Naive thymus-derived CD4-positive, alpha-beta T cell (primary cell): ENCODE data around the gene ZFAND3. TPM values are rescaled to one million over a fixed set of nuclear protein-coding genes. Genes with fewer than 3 reads are reported as not detected.

ENCODE experiments used
- ATAC-seq: fragments of 150-1000 bp; cut with Tn5 transposase; 2 replicates; pipeline ENCODE4 v1.10.0; 2021; ENCODE audit warnings: mild to moderate bottlenecking, moderate library complexity
- CTCF ChIA-PET: fragments of 350-600 bp; sonication (Branson Sonifier 250); formaldehyde crosslinking; loops from one replicate; lab custom pipeline; 2021; ENCODE audit warnings: antibody characterized with exemption; lab: Charles Lee
- POLR2A ChIA-PET: fragments of 350-600 bp; sonication (Branson Sonifier 250); formaldehyde crosslinking; loops from one replicate; lab custom pipeline; 2021; ENCODE audit warnings: antibody characterized with exemption, inconsistent platforms; lab: Charles Lee
- DNase-seq, 9 donors: peaks; one replicate each; pipeline versions ENCODE4 v3.0.0 to v3.0.0-alpha.2; 2020 to 2022; ENCODE audit warnings: mixed read lengths in 1 of 9
- H3K27ac ChIP-seq: one replicate; pipeline ENCODE4 v1.7.0; 2013; ENCODE audit warnings: mild to moderate bottlenecking, low read depth, low read length, moderate library complexity
- H3K27me3 ChIP-seq, 2 donors: one replicate each; pipeline ENCODE4 v1.7.0; 2013; ENCODE audit warnings: low read length in 2 of 2, mild to moderate bottlenecking in 2 of 2, moderate library complexity in 2 of 2; ENCODE audit not compliant: control insufficient read depth in 2 of 2, insufficient read depth in 2 of 2
- H3K36me3 ChIP-seq, 3 experiments: 1 replicate in 2 of 3; 2 replicates in 1 of 3; pipeline ENCODE4 v1.7.0; 2013; ENCODE audit warnings: low read length in 3 of 3, mild to moderate bottlenecking in 3 of 3, moderate library complexity in 1 of 3; ENCODE audit not compliant: insufficient read depth in 3 of 3, control insufficient read depth in 2 of 3
- H3K4me1 ChIP-seq, 2 donors: one replicate each; pipeline ENCODE4 v1.7.0; 2013; ENCODE audit warnings: low read length in 2 of 2, mild to moderate bottlenecking in 2 of 2, moderate library complexity in 1 of 2; ENCODE audit not compliant: control insufficient read depth in 2 of 2, insufficient read depth in 2 of 2
- H3K4me3 ChIP-seq: 2 replicates; pipeline ENCODE4 v1.7.0; 2013; ENCODE audit warnings: mild to moderate bottlenecking, low read length
- H3K9me3 ChIP-seq, 3 experiments: 1 replicate in 2 of 3; 2 replicates in 1 of 3; pipeline ENCODE4 v1.7.0; 2013; ENCODE audit warnings: low read length in 3 of 3; ENCODE audit not compliant: control insufficient read depth in 2 of 3
- H3K27ac Mint-ChIP-seq, 9 donors: one replicate each; pipeline ENCODE4 v1.8.0; 2020 to 2022; ENCODE audit warnings: mixed read lengths in 9 of 9, mild to moderate bottlenecking in 8 of 9, moderate library complexity in 5 of 9, inconsistent platforms in 2 of 9
- H3K27me3 Mint-ChIP-seq, 5 donors: one replicate each; pipeline ENCODE4 v1.8.0; 2021 to 2022; ENCODE audit warnings: mixed read lengths in 5 of 5, mild to moderate bottlenecking in 1 of 5
- H3K36me3 Mint-ChIP-seq, 5 donors: one replicate each; pipeline ENCODE4 v1.8.0; 2020 to 2022; ENCODE audit warnings: mixed read lengths in 5 of 5, mild to moderate bottlenecking in 3 of 5, inconsistent platforms in 1 of 5
- H3K4me1 Mint-ChIP-seq, 7 donors: one replicate each; pipeline ENCODE4 v1.8.0; 2020 to 2022; ENCODE audit warnings: mixed read lengths in 7 of 7, mild to moderate bottlenecking in 3 of 7, inconsistent platforms in 1 of 7
- H3K4me3 Mint-ChIP-seq, 10 donors: one replicate each; pipeline ENCODE4 v1.8.0; 2020 to 2022; ENCODE audit warnings: mild to moderate bottlenecking in 10 of 10, mixed read lengths in 10 of 10, moderate library complexity in 6 of 10, inconsistent platforms in 2 of 10
- H3K9me3 Mint-ChIP-seq, 11 donors: one replicate each; pipeline ENCODE4 v1.8.0; 2020 to 2022; ENCODE audit warnings: mixed read lengths in 11 of 11, mild to moderate bottlenecking in 4 of 11, inconsistent platforms in 1 of 11, moderate library complexity in 1 of 11
- intact Hi-C, 2 donors: fragments of 100-400 bp; cut with micrococcal nuclease; formaldehyde crosslinking; loops; one replicate each; pipeline ENCODE4 v1.15.1; 2023
- polyA plus RNA-seq, 2 donors: library from polyadenylated mRNA; unstranded; fragments of 300-500 nt; fragmentation: Illumina TruSeq; gene quantifications; one replicate each; pipeline ENCODE4 v1.2.3, GENCODE V29; 2021
- total RNA-seq, 6 experiments: library from RNA in 5 of 6; stranded (reverse) in 5 of 6; gene quantifications; 1 replicate in 5 of 6; 2 replicates in 1 of 6; pipeline ENCODE4 v1.2.3 and lab custom pipeline; 2021 to 2026

Gene ZFAND3
- total and polyA plus RNA-seq, 7 experiments from 2014 or later: 3.5 to 55.0 (median 37.1) TPM

GRCh38 chr6:38184585-38185080 is 365.1 kb downstream of the ZFAND3 start:
- peaks cover 0 to 17% (median 0%) of the 10 kb centered on the region in 3 experiments for H3K36me3 ChIP-seq
- peaks cover 0 to 20% (median 5%) of the 10 kb centered on the region in 5 donors for H3K36me3 Mint-ChIP-seq
- peaks cover 0 to 1% (median 0%) of the 10 kb centered on the region in 11 donors for H3K9me3 Mint-ChIP-seq
- H3K4me3 Mint-ChIP-seq: no peak overlapping the region
- H3K27ac Mint-ChIP-seq: no peak overlapping the region
- H3K4me1 Mint-ChIP-seq: peaks cover 0 to 12% (median 0%) of the 10 kb centered on the region in 7 donors
- H3K27me3 Mint-ChIP-seq: no peaks in the 10 kb centered on the region
- no peaks in the 10 kb centered on the region for H3K27me3 ChIP-seq
- ATAC-seq: no peak
- POLR2A ChIA-PET: no interaction called here
- no peak overlapping the region for H3K4me3 ChIP-seq
- intact Hi-C loops: no loop called here
- no peaks in the 10 kb centered on the region for H3K9me3 ChIP-seq
- CTCF ChIA-PET: no interaction called here
- no peaks in the 10 kb centered on the region for H3K4me1 ChIP-seq
- H3K27ac ChIP-seq: no peak overlapping the region
- DNase-seq: peak in 1 of 9 donors; percentile 7

- Mint-ChIP-seq H3K27me3 (no peaks in the 10 kb centered on the region), H3K4me1 (peaks cover 0 to 12% (median 0%) of the 10 kb centered on the region in 7 donors), H3K4me3 (no peak overlapping the region), H3K9me3 (no peaks in the 10 kb centered on the region), H3K36me3 (peaks cover 0 to 20% (median 5%) of the 10 kb centered on the region in 5 donors), H3K27ac (no peak overlapping the region)
- no peak overlapping the region for H3K4me3 ChIP-seq
- DNase-seq (no peak), ATAC-seq (no peak)
- no peaks in the 10 kb centered on the region for H3K27me3 ChIP-seq
- H3K36me3 ChIP-seq: peaks cover 0 to 17% (median 0%) of the 10 kb centered on the region in 3 experiments
- ChIA-PET CTCF (no interaction called here), POLR2A (no interaction called here)
- no peaks in the 10 kb centered on the region for H3K4me1 ChIP-seq
- intact Hi-C loops: no loop called here
- no peak overlapping the region for H3K27ac ChIP-seq
- H3K9me3 ChIP-seq: no peaks in the 10 kb centered on the region
Observed at GRCh38 chr6:38185244-38185643, 365.7 kb downstream of the ZFAND3 start.

GRCh38 chr6:38185752-38186151 is 366.2 kb downstream of the ZFAND3 start:
- Mint-ChIP-seq H3K27me3 (no peaks in the 10 kb centered on the region), H3K9me3 (no peaks in the 10 kb centered on the region), H3K36me3 (peaks cover 0 to 23% (median 5%) of the 10 kb centered on the region in 5 donors), H3K27ac (peak overlapping the region in 1 of 9 donors; percentile 30), H3K4me3 (no peak overlapping the region), H3K4me1 (peaks cover 0 to 12% (median 0%) of the 10 kb centered on the region in 7 donors)
- DNase-seq (peak in 1 of 9 donors; percentile 1), ATAC-seq (no peak)
- H3K27me3 ChIP-seq: no peaks in the 10 kb centered on the region
- no peak overlapping the region for H3K27ac ChIP-seq
- H3K4me3 ChIP-seq: no peak overlapping the region
- no peaks in the 10 kb centered on the region for H3K4me1 ChIP-seq
- H3K36me3 ChIP-seq: peaks cover 0 to 17% (median 0%) of the 10 kb centered on the region in 3 experiments
- CTCF ChIA-PET: no interaction called here
- POLR2A ChIA-PET: no interaction called here
- intact Hi-C loops: no loop called here
- H3K9me3 ChIP-seq: no peaks in the 10 kb centered on the region

GRCh38 chr6:38187325-38187724 is 367.8 kb downstream of the ZFAND3 start:
- ChIA-PET CTCF (interaction anchor here (0.7 kb wide), 1 partner anchor 14 kb away, joined by 3 read pairs; no protein-coding TSS in a partner anchor), POLR2A (no interaction called here)
- Mint-ChIP-seq H3K36me3 (peaks cover 0 to 26% (median 5%) of the 10 kb centered on the region in 5 donors), H3K27ac (peak overlapping the region in 1 of 9 donors; percentile 23), H3K27me3 (no peaks in the 10 kb centered on the region), H3K4me3 (no peak overlapping the region), H3K4me1 (peaks cover 0 to 12% (median 0%) of the 10 kb centered on the region in 7 donors), H3K9me3 (peaks cover 0 to 2% (median 0%) of the 10 kb centered on the region in 11 donors)
- Histone ChIP-seq H3K9me3 (no peaks in the 10 kb centered on the region), H3K4me3 (no peak overlapping the region), H3K36me3 (peaks cover 0 to 17% (median 0%) of the 10 kb centered on the region in 3 experiments), H3K27me3 (no peaks in the 10 kb centered on the region), H3K27ac (no peak overlapping the region), H3K4me1 (no peaks in the 10 kb centered on the region)
- ATAC-seq (no peak), DNase-seq (peak in 1 of 9 donors; percentile 9)
- intact Hi-C loops: no loop called here

GRCh38 chr6:38187811-38188590 is 368.5 kb downstream of the ZFAND3 start:
- peaks cover 0 to 17% (median 0%) of the 10 kb centered on the region in 3 experiments for H3K36me3 ChIP-seq
- no peak overlapping the region for H3K27ac ChIP-seq
- intact Hi-C loops: no loop called here
- POLR2A ChIA-PET: no interaction called here
- no peak for ATAC-seq
- DNase-seq: peak in 1 of 9 donors; percentile 8
- H3K9me3 Mint-ChIP-seq: peaks cover 0 to 2% (median 0%) of the 10 kb centered on the region in 11 donors
- H3K4me3 Mint-ChIP-seq: peak overlapping the region in 1 of 10 donors; percentile 12
- no peaks in the 10 kb centered on the region for H3K4me1 ChIP-seq
- no peaks in the 10 kb centered on the region for H3K9me3 ChIP-seq
- CTCF ChIA-PET: interaction anchor here (0.7 kb wide), 1 partner anchor 14 kb away, joined by 3 read pairs; no protein-coding TSS in a partner anchor
- H3K27me3 Mint-ChIP-seq: no peaks in the 10 kb centered on the region
- H3K4me1 Mint-ChIP-seq: peaks cover 0 to 12% (median 0%) of the 10 kb centered on the region in 7 donors
- peak overlapping the region in 1 of 9 donors; percentile 81 for H3K27ac Mint-ChIP-seq
- no peak overlapping the region for H3K4me3 ChIP-seq
- no peaks in the 10 kb centered on the region for H3K27me3 ChIP-seq
- H3K36me3 Mint-ChIP-seq: peaks cover 0 to 26% (median 5%) of the 10 kb centered on the region in 5 donors

GRCh38 chr6:38188677-38189335 is 369.3 kb downstream of the ZFAND3 start:
- POLR2A ChIA-PET: no interaction called here
- H3K36me3 ChIP-seq: peaks cover 0 to 19% (median 0%) of the 10 kb centered on the region in 3 experiments
- no peak overlapping the region for H3K4me3 ChIP-seq
- ATAC-seq (no peak), DNase-seq (peak in 1 of 9 donors; percentile 13)
- no peaks in the 10 kb centered on the region for H3K4me1 ChIP-seq
- Mint-ChIP-seq H3K4me1 (peaks cover 0 to 9% (median 0%) of the 10 kb centered on the region in 7 donors), H3K27me3 (no peaks in the 10 kb centered on the region), H3K4me3 (no peak overlapping the region), H3K27ac (peak overlapping the region in 1 of 9 donors; percentile 62), H3K9me3 (peaks cover 0 to 2% (median 0%) of the 10 kb centered on the region in 11 donors), H3K36me3 (peaks cover 0 to 26% (median 4%) of the 10 kb centered on the region in 5 donors)
- H3K9me3 ChIP-seq: no peaks in the 10 kb centered on the region
- no peaks in the 10 kb centered on the region for H3K27me3 ChIP-seq
- intact Hi-C loops: no loop called here
- CTCF ChIA-PET: no interaction called here
- no peak overlapping the region for H3K27ac ChIP-seq
